GM19043 (cell line): ENCODE data around the gene SPIB.
"Not testable (repeated sequence)": the region's sequence is repeated elsewhere in the genome, so short reads cannot be mapped to it uniquely, and the experiment has no call there.

Source experiments
- ATAC-seq: cut with Tn5 transposase; IDR thresholded peaks from one replicate; pipeline ENCODE4 v1.9.1; 2021; ENCODE audit warnings: low read depth; ENCODE audit not compliant: unreplicated experiment

The SPIB gene

GRCh38 chr19:50465000-50465399 lies 46.3 kb downstream of the SPIB start:
- ATAC-seq = no peak

GRCh38 chr19:50465986-50466705 lies 47.4 kb downstream of the SPIB start:
- no peak for ATAC-seq

GRCh38 chr19:50466706-50467039 lies 47.9 kb downstream of the SPIB start:
- no peak for ATAC-seq

GRCh38 chr19:50467566-50467965 lies 48.8 kb downstream of the SPIB start:
- ATAC-seq = no peak

GRCh38 chr19:50468818-50469217 lies 50.1 kb downstream of the SPIB start:
- no peak for ATAC-seq

GRCh38 chr19:50473336-50473735 lies 54.6 kb downstream of the SPIB start:
- ATAC-seq = not testable (repeated sequence)

- no peak for ATAC-seq
These were observed 56.4 kb downstream of the SPIB start for GRCh38 chr19:50475101-50475568.

- ATAC-seq = no peak
These were observed 57.0 kb downstream of the SPIB start for GRCh38 chr19:50475736-50476223.

GRCh38 chr19:50476224-50476906 lies 57.6 kb downstream of the SPIB start, which contains the start of the genes EMC10 and GARIN5A:
Gene EMC10 (plus strand): TSS chr19:50476507. CDS start chr19:50476545, 38 bp downstream.
Gene GARIN5A (minus strand): TSS chr19:50476848. CDS start chr19:50476388, 460 bp downstream.
- no peak for ATAC-seq

GRCh38 chr19:50476907-50477238 lies 58.1 kb downstream of the SPIB start:
- ATAC-seq = no peak

- ATAC-seq = no peak
These were observed 59.2 kb downstream of the SPIB start for GRCh38 chr19:50477751-50478515.

GRCh38 chr19:50478901-50479715 lies 60.4 kb downstream of the SPIB start:
- ATAC-seq = no peak

GRCh38 chr19:50479761-50480251 lies 61.1 kb downstream of the SPIB start:
- ATAC-seq = no peak

GRCh38 chr19:50480281-50481111 lies 61.8 kb downstream of the SPIB start:
- ATAC-seq = no peak
